HL-60 (cell line): Measurements from ENCODE around the gene MTA2.
A peak's percentile ranks its signal among the peaks of the same experiment; 100 is the strongest.

Experiments
- DNase-seq, 2 experiments: peaks; one replicate each; pipeline ENCODE4 v3.0.0-alpha.2; 2010 to 2020; ENCODE audit warnings: low read depth in 1 of 2, low spot score in 1 of 2
- H3K27ac ChIP-seq: fragments of 250-450 bp; sonication (Bioruptor Pico); replicated peaks from 2 replicates; pipeline ENCODE4 v1.5.1; 2020; ENCODE audit warnings: mild to moderate bottlenecking, moderate library complexity
- H3K27me3 ChIP-seq: fragments of 250-450 bp; sonication (Bioruptor Pico); 2 replicates; pipeline ENCODE4 v1.5.1; 2021; ENCODE audit warnings: mild to moderate bottlenecking, moderate library complexity; ENCODE audit not compliant: insufficient read depth, poor library complexity, severe bottlenecking
- H3K4me3 ChIP-seq: replicated peaks from 2 replicates; pipeline ENCODE4 v1.5.1; 2011; ENCODE audit warnings: mild to moderate bottlenecking, control low read depth, low read length; ENCODE audit not compliant: insufficient read depth
- GABPA ChIP-seq: IDR thresholded peaks from 2 replicates; pipeline ENCODE4 v1.6.1; 2012; ENCODE audit warnings: low read depth
- POLR2AphosphoS5 ChIP-seq: IDR thresholded peaks from 2 replicates; pipeline ENCODE4 v1.6.1; 2012; ENCODE audit warnings: low read depth
- REST ChIP-seq: IDR thresholded peaks from 2 replicates; pipeline ENCODE4 v1.6.1; 2012; ENCODE audit warnings: low read depth; ENCODE audit not compliant: insufficient replicate concordance
- SPI1 ChIP-seq: IDR thresholded peaks from 2 replicates; pipeline ENCODE4 v1.6.1; 2012; ENCODE audit warnings: low read depth, mild to moderate bottlenecking, borderline replicate concordance
- TF ChIP-seq, protein P1 (sequence below): IDR thresholded peaks from one replicate; pipeline ENCODE4 v1.5.1; 2011; ENCODE audit warnings: low read length, control low read depth, inconsistent platforms; ENCODE audit not compliant: insufficient read depth

MTA2 gene

DNA sequence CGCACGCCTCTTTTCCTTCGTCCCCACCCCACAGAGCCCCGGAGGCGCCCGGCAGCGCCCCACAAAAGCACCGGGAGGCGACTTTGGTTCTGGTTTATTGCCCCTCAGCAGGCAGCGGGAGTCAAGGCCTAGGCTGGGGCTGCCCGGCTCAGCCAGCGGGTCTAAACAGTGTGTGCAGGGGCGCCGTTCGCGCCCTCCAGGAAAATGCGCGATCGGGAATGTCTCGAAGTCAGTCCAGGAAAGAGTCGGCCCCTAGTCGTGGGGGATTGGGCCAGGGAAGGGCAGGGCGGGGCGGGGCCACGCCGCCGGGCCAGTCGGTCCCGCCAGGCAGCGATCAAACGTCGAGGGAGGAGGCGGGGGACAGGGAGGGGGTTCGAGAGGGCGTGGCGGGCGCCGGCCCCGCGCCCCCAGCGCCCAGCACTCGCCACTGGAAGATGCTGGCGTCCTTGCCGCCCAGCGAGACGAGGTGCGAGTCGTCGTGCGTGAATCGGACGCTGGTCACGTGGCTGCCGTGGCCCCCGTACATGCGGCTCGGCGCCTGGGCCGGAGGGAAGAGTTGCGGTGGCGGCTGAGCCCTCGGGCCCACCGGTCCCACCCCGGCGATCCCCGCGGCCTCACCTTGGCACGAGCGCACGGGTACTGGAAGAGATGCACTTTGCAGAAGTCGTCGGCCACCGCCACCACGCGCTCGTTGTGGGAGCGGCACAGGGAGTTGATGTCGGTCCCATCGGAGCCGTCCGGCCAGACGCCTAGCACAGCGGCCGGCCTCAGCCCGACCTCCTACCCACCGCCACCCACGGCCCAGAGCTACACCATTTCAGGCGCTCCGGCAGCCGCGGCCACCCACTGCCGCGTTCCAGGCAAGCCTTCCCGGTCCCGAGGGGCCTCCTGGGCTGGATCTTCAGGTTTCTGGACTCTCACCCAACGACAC lies 741 bp upstream of the MTA2 start:
- Histone ChIP-seq H3K4me3 (no peak overlapping the region), H3K27ac (peak overlapping the region; percentile 97), H3K27me3 (no peaks in the 10 kb centered on the region)
- DNase-seq, result no peak
- TF ChIP-seq GABPA, result no peak
- no peak for TF ChIP-seq POLR2AphosphoS5
- TF ChIP-seq, protein P1, sequence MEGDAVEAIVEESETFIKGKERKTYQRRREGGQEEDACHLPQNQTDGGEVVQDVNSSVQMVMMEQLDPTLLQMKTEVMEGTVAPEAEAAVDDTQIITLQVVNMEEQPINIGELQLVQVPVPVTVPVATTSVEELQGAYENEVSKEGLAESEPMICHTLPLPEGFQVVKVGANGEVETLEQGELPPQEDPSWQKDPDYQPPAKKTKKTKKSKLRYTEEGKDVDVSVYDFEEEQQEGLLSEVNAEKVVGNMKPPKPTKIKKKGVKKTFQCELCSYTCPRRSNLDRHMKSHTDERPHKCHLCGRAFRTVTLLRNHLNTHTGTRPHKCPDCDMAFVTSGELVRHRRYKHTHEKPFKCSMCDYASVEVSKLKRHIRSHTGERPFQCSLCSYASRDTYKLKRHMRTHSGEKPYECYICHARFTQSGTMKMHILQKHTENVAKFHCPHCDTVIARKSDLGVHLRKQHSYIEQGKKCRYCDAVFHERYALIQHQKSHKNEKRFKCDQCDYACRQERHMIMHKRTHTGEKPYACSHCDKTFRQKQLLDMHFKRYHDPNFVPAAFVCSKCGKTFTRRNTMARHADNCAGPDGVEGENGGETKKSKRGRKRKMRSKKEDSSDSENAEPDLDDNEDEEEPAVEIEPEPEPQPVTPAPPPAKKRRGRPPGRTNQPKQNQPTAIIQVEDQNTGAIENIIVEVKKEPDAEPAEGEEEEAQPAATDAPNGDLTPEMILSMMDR, result no peak
- TF ChIP-seq SPI1, result no peak
- TF ChIP-seq REST, result no peak

DNA sequence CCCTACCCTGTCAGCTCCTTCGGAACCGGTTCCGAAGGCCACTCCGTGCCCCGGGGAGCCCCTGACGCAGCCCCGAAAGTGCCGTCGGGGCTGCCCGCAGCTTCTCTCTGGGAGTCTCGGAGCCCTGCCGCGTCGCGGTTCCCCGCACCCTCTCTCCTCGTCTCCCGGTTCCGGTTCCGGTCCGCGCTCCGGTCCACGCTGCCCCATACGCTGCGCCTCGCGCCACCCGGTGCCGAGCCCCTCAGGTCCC lies 618 bp downstream of the MTA2 start:
- H3K27me3 ChIP-seq, result no peaks in the 10 kb centered on the region
- peak; percentile 30 to 57 for DNase-seq
- H3K27ac ChIP-seq, result peak overlapping the region; percentile 97
- no peak for TF ChIP-seq SPI1
- no peak for TF ChIP-seq REST
- TF ChIP-seq, protein P1, result no peak
- TF ChIP-seq GABPA, result peak; percentile 71
- no peak for TF ChIP-seq POLR2AphosphoS5
- peak overlapping the region; percentile 81 for H3K4me3 ChIP-seq

DNA sequence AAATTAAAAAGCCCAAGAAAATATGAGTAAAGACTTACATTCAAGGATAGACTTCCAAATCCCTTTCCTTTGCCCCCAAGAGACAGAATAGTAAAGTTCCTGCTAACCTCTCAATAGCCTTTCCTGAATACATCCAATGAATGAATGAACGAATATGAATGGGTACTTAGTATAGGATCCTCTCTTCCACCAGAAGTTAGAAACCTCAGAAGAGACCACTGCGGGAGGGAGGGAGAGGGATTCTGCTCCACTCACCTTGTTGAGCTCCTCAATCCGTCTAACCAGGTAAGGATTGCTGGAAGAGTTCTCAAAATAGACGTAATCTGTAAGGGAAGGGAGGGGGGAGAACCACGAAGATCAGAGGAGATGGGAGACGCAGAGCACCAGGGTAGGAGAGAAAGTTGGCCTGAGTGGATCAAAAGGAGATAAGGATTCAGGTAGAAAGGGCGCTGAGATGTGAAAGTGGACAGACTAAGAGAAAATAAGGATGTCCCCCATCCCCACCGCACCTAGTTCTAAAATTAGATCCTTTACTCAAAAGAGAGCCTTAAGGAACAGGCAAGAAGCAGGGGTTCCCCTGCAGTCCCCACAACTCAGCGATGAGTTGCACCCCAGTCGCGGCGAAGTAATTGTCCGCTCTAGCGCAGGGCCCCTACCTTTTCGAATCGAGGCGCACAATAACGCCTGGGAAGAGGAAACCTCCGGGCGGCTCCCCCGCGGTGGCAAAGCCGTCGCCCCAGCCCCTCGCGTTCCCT lies 1.1 kb downstream of the MTA2 start:
- no peak for DNase-seq

More for the DNA sequence above, 1.1 kb downstream of the MTA2 start:
- no peak for TF ChIP-seq SPI1
- TF ChIP-seq POLR2AphosphoS5, result no peak
- TF ChIP-seq GABPA, result no peak
- no peak for TF ChIP-seq REST
- TF ChIP-seq, protein P1, result no peak
- peak overlapping the region; percentile 81 for H3K4me3 ChIP-seq
- H3K27me3 ChIP-seq, result no peaks in the 10 kb centered on the region
- H3K27ac ChIP-seq, result peak overlapping the region; percentile 97
